Fibroblast of skin of scalp (primary cell): Measurements from ENCODE around the gene B3GAT1.
"Not testable (repeated sequence)": the region's sequence is repeated elsewhere in the genome, so short reads cannot be mapped to it uniquely, and the experiment has no call there.

ENCODE experiments used
- DNase-seq: peaks from one replicate; pipeline ENCODE4 v3.0.0-alpha.2; 2013

B3GAT1 gene

DNA sequence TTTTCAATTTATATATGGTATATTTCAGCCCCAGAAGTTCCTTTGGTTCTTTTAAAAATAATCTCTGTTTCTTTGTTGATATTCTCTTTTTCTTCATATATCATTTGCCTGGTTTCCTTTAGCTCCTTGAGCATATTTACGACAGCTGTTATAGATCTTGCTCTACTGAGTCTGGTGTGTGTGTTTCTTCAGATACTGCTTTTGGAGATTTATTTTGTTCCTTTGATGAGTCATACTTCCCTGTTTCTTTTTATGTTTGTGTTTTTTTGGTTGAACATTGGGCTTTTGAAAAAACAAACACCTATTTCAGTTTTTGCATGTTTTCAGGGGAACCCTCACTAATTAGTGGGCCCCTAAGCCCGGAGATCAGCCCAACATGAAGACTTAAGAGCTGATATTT lies 56.9 kb downstream of the B3GAT1 start:
- no peak for DNase-seq

DNA sequence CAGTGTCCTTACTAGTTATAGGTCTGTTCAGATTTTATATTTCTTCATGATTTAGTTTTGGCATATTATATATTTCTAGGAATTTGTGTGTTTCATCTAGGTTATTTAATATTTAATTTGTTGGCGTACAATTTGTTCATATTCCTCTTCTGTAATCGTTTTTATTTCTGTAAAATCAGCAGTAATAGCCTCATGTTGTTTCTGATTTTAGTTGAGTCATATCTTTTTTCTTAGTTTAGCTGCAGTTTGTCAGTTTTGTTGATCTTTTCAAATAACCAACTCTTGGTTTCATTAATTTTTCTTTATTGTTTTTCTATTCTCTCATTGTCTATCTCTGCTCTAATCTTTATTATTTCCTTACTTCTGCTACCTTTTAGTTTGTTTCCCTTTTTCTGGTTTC lies 59.9 kb downstream of the B3GAT1 start:
- DNase-seq, result no peak

DNA sequence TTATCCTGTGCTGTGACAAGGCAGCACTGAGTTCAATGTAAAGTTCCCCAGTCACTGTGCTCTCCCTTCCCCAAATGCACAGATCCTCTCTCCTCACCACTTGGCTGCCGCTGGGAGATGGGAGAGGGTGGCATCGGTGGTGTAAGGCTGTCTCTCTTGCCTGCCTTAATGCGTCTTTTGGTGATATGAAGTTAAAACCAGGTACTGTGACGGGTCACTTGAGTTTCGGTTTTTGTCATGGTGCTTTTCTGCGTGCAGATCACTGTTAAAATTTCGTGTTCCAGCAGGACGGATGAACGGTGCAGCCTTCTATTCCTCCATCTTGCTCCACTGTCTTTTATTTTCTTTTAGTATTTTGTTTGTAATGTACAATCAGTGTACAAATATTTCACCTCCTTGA lies 61.7 kb downstream of the B3GAT1 start:
- DNase-seq, result no peak

DNA sequence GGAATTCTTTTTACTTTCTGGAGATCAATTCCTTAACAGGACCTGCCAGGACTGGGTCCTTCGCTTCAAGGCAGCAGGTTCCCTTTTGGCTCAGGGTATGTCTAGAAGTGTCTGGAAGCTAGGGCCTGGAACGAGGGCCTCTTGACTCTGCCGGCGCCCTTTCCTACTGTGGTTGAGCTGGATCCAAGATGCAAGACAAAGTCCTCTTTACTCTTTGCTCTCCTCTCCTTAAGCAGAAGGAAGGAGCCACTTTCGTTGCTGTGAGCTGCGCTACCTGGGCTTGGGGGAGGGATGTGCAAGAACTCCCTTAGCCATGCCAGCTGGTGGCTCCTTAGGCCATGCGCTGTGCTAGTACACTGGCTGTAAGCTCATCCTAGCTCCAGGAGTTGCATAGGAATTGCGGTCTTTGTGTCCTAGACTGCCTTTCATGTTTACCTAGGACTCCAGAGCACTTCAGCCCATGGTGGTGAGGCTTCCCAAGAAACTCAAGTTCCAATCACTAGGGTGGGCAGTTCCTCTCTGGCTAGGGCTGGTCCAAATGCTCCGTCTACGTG lies 62.2 kb downstream of the B3GAT1 start:
- DNase-seq, result no peak

DNA sequence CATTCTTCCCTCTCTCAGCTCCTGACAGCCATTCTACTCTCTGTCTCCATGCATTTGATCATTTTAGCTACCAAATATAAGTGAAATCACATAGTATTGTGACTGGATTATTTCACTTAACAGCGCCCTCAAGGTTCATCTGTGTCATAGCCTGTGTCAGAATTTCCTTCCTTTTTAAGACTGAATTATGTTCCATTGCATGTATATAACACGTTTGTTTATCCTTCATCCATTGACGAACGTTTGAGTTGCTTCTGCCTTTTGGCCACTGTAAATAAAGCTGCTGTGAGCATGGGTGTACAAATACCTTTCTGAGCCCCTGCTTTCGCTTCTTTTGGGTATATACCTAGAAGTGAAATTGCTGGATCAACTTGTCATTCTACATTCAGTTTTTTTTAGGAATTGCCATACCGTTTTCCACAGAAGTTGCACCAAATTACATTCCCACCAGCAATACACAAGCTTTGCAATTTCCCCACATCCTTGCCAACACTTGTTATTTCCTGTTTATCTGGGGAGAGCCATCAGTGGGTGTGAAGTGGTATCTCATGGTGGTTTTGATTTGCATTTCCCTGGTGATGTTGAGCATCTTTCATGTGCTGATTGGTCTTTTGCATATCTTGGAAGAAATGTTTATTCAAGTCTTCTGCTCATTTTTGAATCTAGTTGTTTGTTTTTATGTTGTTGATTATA lies 62.8 kb downstream of the B3GAT1 start:
- no peak for DNase-seq

DNA sequence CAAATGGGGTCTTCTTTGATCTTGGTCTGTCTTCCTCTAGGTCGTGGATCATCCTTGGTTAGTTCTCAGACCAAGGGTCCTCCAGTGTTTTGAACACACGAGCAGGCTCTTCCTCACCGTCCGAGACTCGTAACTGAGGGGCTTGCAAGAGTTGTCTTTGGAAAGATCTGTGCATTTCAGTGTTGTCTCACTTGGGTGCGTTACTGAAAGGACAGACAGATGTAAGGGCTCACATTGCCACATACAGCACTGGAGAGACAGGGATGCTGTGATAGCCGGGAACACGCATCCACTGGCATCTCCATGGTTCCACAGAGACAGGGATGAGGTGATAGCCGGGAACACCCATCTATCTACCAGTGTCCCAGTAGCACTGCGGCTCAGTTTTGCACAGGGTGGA lies 64.6 kb downstream of the B3GAT1 start:
- DNase-seq, result no peak

DNA sequence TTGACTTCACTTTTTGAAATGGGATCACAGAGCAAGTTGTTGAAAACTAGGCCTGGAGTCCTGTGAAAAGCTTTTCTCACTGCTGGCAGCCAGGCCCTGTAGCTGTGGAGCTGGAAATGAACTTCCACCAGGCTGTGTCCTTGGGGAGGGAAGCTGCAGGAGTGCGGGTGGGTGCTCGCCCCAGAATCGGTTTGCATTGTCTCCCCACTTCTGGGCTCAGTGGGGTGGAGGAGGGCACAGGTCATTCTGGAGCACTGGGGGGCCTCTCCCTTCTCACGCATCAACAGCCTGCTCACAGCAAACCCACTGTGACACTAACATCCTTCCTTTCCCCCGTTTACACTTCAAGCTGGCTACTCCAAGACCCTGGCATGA lies 65.1 kb downstream of the B3GAT1 start:
- DNase-seq, result no peak

DNA sequence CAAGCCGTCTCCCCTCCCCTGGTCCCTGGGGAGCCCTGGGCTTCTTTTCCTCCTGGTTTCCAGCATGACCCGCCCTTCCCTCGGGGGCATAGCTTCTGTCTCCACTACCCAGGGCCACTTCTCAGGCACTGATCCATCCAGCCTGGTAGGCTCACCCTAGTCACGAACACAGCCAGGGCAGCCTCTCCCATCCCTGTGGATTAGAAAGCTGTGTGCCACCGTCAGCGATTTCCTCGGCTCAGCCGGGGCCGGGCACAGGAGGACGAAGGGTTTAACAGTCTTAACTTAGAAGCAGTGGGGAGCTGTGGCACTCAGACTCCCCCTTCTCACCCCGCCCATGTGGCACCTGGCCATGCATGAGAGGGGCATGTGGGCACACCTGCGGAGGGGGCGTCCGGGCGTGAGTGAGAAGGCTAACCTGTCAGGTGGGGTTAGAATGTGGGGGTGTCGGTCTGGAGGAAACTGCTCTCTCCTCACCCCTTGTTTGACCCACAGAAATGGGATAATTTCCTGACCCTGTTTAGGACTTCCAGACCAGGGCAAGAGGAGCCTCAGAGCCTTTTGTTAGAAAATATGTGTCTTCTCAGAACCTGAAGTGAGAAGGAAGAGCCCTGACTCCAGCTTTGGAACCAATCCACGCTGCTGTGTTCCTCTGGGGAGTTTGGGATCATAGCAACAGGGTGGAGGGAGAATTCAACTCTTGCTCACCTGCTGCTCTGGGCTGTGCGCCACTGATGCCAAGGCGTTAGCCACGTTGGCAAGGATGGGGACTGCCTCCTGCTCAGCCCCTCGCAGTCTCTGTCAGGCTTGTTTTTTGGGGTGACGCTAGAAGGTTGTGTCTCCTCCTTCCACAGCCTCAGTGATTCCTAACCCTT lies 65.7 kb downstream of the B3GAT1 start:
- no peak for DNase-seq

DNA sequence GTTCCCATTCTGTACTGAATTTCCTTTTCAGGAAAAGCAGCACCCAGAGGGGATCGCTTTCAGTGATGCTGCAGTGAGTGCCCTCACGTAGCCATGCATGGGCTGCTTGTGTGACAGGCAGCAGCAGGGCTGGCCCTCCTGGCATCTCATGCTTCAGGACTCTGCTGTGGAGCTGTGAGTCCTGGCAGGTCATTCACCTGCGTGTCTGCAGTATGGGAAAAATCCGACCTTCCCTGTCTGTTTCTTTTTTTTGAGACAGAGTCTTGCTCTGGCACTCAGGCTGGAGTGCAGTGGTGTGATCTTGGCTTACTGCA lies 66.8 kb downstream of the B3GAT1 start:
- DNase-seq, result no peak

DNA sequence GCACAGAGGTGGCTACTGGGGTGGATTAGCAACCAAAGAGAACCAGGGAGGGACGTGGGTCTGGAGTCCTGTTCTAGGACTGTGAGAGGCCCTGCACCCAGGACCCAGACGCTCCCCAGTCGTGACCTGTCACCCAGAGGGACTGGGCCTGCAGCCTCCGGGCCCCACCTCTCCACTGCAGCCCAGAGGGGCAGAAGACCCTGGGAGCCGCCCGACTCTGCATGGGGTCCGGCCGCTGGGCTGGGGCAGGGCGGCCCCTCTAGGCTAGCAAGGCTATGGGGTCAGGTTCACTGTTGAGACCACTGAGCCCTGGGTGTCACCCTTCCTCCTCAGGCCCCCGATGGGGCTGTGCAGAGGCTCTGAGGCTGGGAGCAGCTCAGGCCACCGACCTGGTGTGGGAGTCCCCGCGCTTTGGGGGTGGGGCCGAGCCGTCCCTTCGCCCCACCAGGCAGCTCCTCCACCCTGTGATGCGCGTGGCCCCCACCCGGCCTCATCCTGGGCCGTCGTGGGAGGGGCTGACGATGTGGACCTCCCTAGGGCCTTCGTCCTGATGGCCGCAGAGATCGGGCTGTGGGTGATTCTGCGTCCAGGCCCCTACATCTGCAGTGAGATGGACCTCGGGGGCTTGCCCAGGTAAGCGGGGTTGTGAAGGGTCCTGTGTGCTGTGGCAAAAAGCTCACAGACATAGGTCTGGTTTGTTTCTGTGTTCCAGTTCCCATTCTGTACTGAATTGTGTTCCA lies 67.4 kb downstream of the B3GAT1 start:
- not testable (repeated sequence) for DNase-seq

DNA sequence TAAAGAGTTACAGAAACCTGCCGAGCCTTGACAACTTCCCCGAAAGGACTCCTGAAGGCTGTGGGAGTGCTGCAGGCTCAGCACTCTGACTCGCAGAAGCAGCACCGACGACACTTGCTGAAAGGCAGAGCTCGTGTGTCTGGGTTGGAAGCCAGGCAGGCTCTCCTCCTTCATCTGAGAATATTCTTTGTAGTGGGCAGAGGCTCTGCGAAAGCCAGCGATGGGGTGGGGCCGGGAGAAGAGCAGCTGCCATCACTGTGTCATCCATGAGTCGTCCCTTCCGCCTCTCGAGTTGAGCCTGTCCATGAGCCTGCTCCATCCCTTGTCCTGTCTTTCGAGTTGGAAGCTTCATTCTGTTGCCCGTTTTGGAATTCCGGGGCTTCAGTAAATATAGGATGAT lies 68.4 kb downstream of the B3GAT1 start:
- DNase-seq, result no peak

DNA sequence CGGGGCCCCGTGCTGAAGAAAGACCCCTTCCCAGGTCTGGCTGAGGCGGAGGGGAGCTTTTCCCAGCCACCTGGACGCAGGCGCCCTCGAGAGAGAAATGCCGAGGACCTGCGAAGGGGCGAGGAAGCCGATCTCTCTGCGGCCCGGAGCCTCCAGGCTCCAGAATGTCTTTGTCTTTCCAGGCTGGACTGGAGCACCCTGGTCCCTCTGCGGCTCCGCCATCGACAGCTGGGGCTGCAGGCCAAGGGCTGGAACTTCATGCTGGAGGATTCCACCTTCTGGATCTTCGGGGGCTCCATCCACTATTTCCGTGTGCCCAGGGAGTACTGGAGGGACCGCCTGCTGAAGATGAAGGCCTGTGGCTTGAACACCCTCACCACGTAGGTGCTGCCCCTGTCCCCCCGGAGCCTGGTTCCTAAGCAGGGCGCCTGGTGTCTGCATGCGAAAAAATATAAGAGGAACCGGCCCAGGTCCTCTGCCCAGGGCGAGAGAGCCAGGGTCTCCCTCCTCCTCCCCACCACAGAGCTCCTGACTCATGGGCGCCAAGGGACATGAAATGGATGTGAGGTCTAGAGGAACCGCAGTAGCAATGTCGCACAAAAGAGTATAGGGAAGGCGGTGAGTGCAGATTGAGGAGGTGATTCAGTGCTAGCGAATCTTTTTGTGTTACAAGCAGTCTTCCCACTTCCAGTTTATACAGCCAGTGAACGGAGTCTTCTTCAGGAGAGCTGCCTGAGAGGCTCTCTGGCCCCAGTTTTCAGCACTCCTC lies 69.3 kb downstream of the B3GAT1 start:
- no peak for DNase-seq

DNA sequence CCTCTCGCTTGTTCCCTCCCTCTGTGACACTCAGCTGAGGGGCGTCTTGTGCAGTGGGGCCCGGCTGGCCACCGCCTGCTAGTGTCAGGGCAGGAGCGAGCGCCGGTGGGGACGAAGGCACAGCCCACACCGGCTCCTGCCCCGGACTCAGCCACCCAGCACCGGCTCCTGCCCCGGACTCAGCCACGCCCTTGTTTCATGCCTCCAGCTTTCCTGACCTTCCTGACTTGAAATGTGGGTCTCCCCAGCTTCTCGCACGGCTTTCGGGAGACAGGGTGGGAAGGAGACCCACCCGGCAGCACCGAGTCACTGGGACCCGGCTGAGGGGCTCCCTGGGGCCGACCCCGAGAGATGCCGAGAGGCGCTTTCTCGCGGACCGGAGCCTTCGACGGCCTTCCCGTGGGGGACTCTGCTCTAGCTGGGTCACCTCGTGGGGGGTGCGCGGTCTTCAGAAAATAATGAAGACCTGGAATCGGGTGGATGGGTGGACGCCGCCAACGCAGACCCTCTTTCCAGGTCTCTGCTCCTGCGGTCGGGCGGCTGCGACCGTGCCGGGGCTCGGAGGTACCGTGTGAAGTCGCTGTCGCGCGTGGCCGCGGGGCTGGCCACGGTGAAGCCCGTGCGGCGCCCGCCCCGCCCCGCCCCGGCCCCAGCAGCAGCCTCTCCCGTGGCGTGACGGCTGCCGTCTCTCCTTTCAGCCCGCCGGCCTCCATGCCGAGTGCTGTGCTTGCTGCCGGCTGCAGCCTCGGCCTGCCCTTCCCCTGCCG lies 70.1 kb downstream of the B3GAT1 start:
- no peak for DNase-seq

DNA sequence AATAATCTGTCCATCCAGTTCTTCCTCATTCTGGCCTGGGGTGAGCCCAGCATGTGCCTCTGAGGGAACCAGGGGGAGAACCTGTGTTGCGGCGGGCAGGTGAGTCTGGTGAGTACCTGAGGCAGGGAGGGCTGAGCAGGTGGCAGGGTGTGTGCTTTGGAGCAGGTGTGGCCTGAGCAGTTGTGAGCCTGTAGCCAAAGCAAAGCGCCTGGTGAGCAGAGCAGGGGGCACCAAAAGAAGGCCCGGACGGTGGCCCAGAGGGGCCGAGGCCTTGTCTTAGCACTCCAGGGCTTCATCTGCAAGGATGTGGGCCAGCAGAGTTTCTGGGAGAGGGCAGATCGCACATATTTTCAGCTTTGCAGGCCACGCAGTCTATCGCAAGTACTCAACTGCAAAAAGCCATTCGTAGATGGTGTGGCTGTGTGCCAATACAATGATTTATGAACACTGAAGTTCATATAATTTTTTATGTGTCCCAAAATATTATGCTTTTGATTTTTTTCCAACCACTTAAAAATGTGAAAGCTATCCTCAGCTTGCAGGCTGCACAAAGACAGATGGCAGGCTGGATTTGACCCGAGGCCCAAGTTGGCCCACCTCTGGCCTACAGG lies 71.6 kb downstream of the B3GAT1 start:
- DNase-seq, result no peak

DNA sequence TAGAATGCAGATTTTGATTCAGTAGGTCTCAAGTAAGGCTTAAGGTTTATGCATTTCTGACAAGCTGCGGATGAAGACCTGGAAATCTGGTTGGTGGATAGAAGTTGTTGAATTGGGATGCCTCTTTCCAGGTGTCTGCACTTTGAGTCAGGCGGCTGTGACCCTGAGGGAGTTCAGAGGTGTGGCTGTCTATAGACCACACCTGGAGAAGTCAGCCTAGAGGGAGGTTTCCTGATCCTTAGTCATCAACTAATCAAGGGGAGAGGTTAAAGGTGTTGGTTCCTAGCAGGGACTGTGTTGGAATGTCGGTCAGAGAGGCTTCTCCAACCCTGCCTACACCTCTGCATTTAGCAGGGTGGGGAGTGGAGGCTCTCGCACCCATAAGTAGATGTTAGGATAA lies 72.3 kb downstream of the B3GAT1 start:
- no peak for DNase-seq

DNA sequence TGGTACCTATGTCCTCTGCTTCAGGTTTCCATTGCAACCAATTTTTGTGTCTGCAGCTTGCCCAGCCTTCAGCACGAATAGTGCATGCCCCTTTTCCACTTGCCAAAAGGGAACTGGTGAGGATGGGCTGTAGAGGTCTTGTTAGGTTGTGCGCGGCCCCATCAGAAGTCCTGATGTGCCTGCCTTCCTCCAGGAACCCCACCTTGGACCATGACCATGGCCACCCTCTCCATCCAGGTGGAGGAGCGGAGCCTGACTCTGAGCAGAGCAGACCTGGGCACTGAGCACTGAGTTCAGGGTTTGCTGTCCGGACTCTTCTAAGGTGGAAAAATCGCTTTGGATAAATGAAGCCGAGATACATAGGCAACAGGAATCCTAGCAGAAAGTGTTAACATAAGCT lies 73.4 kb downstream of the B3GAT1 start:
- no peak for DNase-seq

DNA sequence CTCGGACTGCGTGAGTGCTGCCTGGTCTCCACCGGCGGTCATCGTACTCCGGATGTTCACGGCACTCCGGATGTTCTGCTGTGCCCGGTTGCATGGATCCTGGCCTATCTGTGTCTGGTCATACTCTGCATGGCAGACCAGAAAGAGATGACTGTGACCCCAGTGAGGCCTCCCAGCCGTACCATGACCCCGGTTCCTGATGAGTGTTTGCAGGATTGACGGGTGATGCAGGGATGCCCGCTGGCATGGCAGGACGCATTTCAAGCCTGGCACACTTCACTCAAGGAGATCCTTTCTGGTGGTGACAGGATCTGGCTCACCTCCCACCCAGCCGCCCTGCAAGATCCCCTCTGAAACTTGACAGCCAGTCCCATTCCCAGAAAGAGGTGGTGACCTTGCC lies 74.0 kb downstream of the B3GAT1 start:
- DNase-seq, result no peak

DNA sequence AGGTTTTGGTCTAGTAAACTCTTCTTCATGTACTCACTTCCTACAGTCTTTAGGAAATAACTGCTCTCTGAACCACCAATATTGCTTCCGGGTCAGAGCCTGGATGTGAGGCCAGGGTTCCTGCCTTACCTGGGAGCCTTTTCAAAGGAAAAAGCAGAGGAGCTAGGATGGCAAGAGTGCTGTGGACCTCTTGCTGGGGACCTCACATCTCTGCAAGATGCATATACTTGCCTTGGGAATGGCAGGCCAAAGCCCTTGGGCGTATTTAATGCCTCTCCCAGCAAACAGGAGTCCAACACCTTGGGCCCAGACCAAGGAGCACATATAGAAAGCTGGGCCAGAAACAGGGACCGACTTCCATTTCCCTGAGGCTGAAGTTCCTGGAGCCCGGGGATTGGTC lies 75.0 kb downstream of the B3GAT1 start:
- DNase-seq, result no peak

DNA sequence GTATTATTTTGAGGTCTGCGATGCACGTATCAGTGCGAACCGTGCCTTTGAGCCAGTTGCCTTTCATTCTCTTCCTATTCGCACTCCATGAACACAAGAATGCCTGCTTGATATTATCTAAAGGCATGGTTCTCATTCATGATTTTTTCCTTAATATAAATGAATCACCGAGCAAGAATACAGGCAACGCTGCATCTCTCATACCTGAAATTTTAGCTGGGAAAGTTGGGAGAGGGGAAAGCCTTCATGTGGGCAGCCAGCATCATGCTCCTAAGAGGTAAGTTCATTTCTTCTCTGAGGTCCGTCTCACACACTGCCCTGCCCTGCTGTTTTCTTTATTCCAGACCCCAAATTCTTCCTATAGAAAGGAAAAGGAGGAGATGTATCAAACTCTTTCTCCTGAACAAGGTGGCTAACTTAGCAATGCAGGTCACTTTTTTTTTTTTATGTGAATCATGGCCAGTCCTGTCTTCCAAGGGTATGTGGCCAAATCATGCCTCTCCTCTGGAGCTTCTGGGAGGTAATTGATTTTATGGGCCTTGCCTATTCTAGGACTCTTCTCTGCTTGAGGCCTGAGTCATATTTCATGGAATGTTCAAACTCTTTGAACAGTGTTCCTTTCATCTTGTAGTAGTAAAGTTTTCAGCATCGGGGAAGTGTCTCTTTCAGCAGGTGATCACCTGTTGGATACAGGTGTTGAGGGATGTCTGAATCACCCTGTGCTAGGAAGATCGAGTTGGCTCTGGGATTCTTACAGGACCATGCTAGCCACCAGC lies 77.1 kb downstream of the B3GAT1 start:
- no peak for DNase-seq

DNA sequence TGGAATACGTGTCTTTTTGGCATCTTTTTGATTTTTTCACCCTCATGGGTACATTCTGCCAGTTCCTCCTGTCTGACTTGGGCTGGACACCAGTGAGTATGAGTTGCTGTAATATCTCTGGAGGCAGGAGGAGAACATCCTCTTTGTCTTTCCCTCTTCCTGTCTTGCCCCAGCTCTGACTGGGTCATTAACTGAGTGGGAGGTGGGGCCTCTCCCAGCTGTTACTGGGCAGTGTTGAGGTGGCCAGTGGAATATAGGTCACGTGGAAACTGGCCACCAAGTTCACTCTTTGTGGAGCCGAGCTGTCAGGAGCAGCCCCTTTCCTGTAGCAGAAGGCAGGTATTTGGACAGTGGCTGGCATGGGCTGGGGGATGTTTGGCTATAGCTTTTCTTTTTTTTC lies 78.1 kb downstream of the B3GAT1 start:
- no peak for DNase-seq

DNA sequence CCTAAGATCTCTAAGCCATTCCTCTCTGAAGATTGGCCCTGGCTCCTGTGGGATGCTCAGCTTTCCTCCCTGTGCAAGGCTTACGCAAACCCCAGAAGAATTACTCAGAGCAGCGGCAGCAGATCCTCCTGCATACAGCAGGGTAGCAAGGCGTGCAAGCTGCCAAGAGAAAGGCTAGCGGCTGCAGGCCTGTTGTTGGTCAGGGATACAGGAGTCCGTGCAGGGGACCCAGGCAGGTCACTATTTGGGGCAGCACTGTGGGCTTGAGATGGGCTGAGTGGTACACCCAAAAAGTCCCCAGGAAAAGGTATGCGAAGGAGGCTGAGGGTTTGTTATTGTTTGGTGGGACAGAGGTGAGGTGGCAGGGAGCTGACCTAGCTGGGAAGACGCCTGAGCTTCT lies 78.7 kb downstream of the B3GAT1 start:
- no peak for DNase-seq
